Measurements from ENCODE around the gene PSEN1.

Gene PSEN1

GRCh38 chr14:73253323-73253610, 117.0 kb downstream of the PSEN1 start:
- Histone ChIP-seq H3K14ac (ENCODE audit: low read length) (peak overlapping the region; percentile 71), H3K18ac (ENCODE audit: low read length) (peak overlapping the region; percentile 35), H2BK12ac (ENCODE audit: low read length) (no peak overlapping the region), H3K4ac (ENCODE audit: low read length) (no peak overlapping the region), H4K8ac (ENCODE audit: low read depth, low read length) (no peak overlapping the region), H3K27ac (replicated peaks; ENCODE audit: low read length) (no peak overlapping the region), H2AK5ac (ENCODE audit: low read depth, low read length) (peak overlapping the region; percentile 14), H2BK5ac (ENCODE audit: low read length) (no peak overlapping the region), H3K4me1 (ENCODE audit: control insufficient read depth in 2 of 2, insufficient read depth in 1 of 2, low read depth in 1 of 2, low read length in 2 of 2) (peaks cover 0 to 6% of the 10 kb centered on the region in 2 donors), H3K36me3 (replicated peaks in 1 of 2; ENCODE audit: control insufficient read depth in 2 of 2, insufficient read depth in 2 of 2, low read length in 2 of 2) (peaks cover 0 to 17% of the 10 kb centered on the region in 2 donors), H2AFZ (ENCODE audit: low read length) (no peak overlapping the region), H3K9me3 (replicated peaks in 1 of 2; ENCODE audit: control insufficient read depth in 2 of 2, insufficient read depth in 1 of 2, low read depth in 1 of 2, low read length in 2 of 2) (peaks cover 0 to 2% of the 10 kb centered on the region in 2 donors), H3K23ac (ENCODE audit: low read depth, low read length, poor library complexity) (peak overlapping the region; percentile 17), H2BK15ac (ENCODE audit: low read length) (no peak overlapping the region), H4K91ac (ENCODE audit: low read depth, low read length, poor library complexity) (no peak overlapping the region), H3K4me3 (ENCODE audit: low read length in 2 of 2) (no peak overlapping the region), H3K4me2 (ENCODE audit: insufficient read depth, low read length, poor library complexity, severe bottlenecking) (no peak overlapping the region), H3K79me1 (ENCODE audit: low read depth, low read length) (peaks cover 6% of the 10 kb centered on the region), H2BK120ac (ENCODE audit: low read depth, low read length) (no peak overlapping the region), H3K27me3 (ENCODE audit: control insufficient read depth in 3 of 3, insufficient read depth in 3 of 3, low read depth in 1 of 3, low read length in 3 of 3) (no peaks in the 10 kb centered on the region), H3K9ac (ENCODE audit: low read depth, low read length, poor library complexity) (no peak overlapping the region)
- no peak for DNase-seq (ENCODE audit: low spot score)
- no CpG with 5 or more reads among the region's 10 CpGs for WGBS, 2 donors (ENCODE audit: extremely low coverage in 2 of 2, insufficient read length in 2 of 2, insufficient replicate concordance in 1 of 2)

- Histone ChIP-seq H3K18ac (ENCODE audit: low read length) (no peak overlapping the region), H3K4me1 (ENCODE audit: control insufficient read depth in 2 of 2, insufficient read depth in 1 of 2, low read depth in 1 of 2, low read length in 2 of 2) (peaks cover 0 to 6% of the 10 kb centered on the region in 2 donors), H4K91ac (ENCODE audit: low read depth, low read length, poor library complexity) (no peak overlapping the region), H3K27ac (replicated peaks; ENCODE audit: low read length) (no peak overlapping the region), H3K27me3 (ENCODE audit: control insufficient read depth in 3 of 3, insufficient read depth in 3 of 3, low read depth in 1 of 3, low read length in 3 of 3) (no peaks in the 10 kb centered on the region), H4K8ac (ENCODE audit: low read depth, low read length) (no peak overlapping the region), H3K79me1 (ENCODE audit: low read depth, low read length) (peaks cover 6% of the 10 kb centered on the region), H2BK15ac (ENCODE audit: low read length) (no peak overlapping the region), H3K23ac (ENCODE audit: low read depth, low read length, poor library complexity) (no peak overlapping the region), H3K4ac (ENCODE audit: low read length) (no peak overlapping the region), H2AFZ (ENCODE audit: low read length) (no peak overlapping the region), H3K36me3 (replicated peaks in 1 of 2; ENCODE audit: control insufficient read depth in 2 of 2, insufficient read depth in 2 of 2, low read length in 2 of 2) (peaks cover 0 to 17% of the 10 kb centered on the region in 2 donors), H3K4me3 (ENCODE audit: low read length in 2 of 2) (no peak overlapping the region), H3K9me3 (replicated peaks in 1 of 2; ENCODE audit: control insufficient read depth in 2 of 2, insufficient read depth in 1 of 2, low read depth in 1 of 2, low read length in 2 of 2) (peaks cover 0 to 2% of the 10 kb centered on the region in 2 donors), H3K4me2 (ENCODE audit: insufficient read depth, low read length, poor library complexity, severe bottlenecking) (no peak overlapping the region), H2BK12ac (ENCODE audit: low read length) (no peak overlapping the region), H3K14ac (ENCODE audit: low read length) (peak overlapping the region; percentile 71), H2BK5ac (ENCODE audit: low read length) (no peak overlapping the region), H2BK120ac (ENCODE audit: low read depth, low read length) (no peak overlapping the region), H2AK5ac (ENCODE audit: low read depth, low read length) (peak overlapping the region; percentile 61), H3K9ac (ENCODE audit: low read depth, low read length, poor library complexity) (no peak overlapping the region)
- WGBS, 2 donors (ENCODE audit: extremely low coverage in 2 of 2, insufficient read length in 2 of 2, insufficient replicate concordance in 1 of 2) = no CpG with 5 or more reads among the region's 12 CpGs
- no peak for DNase-seq (ENCODE audit: low spot score)
Measured at GRCh38 chr14:73253721-73254120, 117.4 kb downstream of the PSEN1 start.

- Histone ChIP-seq H2AFZ (ENCODE audit: low read length) (no peak overlapping the region), H2AK5ac (ENCODE audit: low read depth, low read length) (peak overlapping the region; percentile 21), H3K9ac (ENCODE audit: low read depth, low read length, poor library complexity) (no peak overlapping the region), H2BK5ac (ENCODE audit: low read length) (no peak overlapping the region), H3K18ac (ENCODE audit: low read length) (peak overlapping the region; percentile 28), H3K23ac (ENCODE audit: low read depth, low read length, poor library complexity) (peak overlapping the region; percentile 65), H3K14ac (ENCODE audit: low read length) (peak overlapping the region; percentile 38), H3K79me1 (ENCODE audit: low read depth, low read length) (peaks cover 6% of the 10 kb centered on the region), H3K9me3 (replicated peaks in 1 of 2; ENCODE audit: control insufficient read depth in 2 of 2, insufficient read depth in 1 of 2, low read depth in 1 of 2, low read length in 2 of 2) (peaks cover 0 to 2% of the 10 kb centered on the region in 2 donors), H3K4ac (ENCODE audit: low read length) (peak overlapping the region; percentile 23), H2BK15ac (ENCODE audit: low read length) (no peak overlapping the region), H4K8ac (ENCODE audit: low read depth, low read length) (no peak overlapping the region), H3K4me2 (ENCODE audit: insufficient read depth, low read length, poor library complexity, severe bottlenecking) (no peak overlapping the region), H2BK120ac (ENCODE audit: low read depth, low read length) (no peak overlapping the region), H4K91ac (ENCODE audit: low read depth, low read length, poor library complexity) (no peak overlapping the region), H3K4me1 (ENCODE audit: control insufficient read depth in 2 of 2, insufficient read depth in 1 of 2, low read depth in 1 of 2, low read length in 2 of 2) (peaks cover 0 to 6% of the 10 kb centered on the region in 2 donors), H3K36me3 (replicated peaks in 1 of 2; ENCODE audit: control insufficient read depth in 2 of 2, insufficient read depth in 2 of 2, low read length in 2 of 2) (peaks cover 0 to 19% of the 10 kb centered on the region in 2 donors), H3K27me3 (ENCODE audit: control insufficient read depth in 3 of 3, insufficient read depth in 3 of 3, low read depth in 1 of 3, low read length in 3 of 3) (no peaks in the 10 kb centered on the region), H3K27ac (replicated peaks; ENCODE audit: low read length) (no peak overlapping the region), H2BK12ac (ENCODE audit: low read length) (peak overlapping the region; percentile 78), H3K4me3 (ENCODE audit: low read length in 2 of 2) (peak overlapping the region in 1 of 2 donors; percentile 25)
- WGBS, 2 donors (ENCODE audit: extremely low coverage in 2 of 2, insufficient read length in 2 of 2, insufficient replicate concordance in 1 of 2) = no CpG with 5 or more reads among the region's 28 CpGs
- DNase-seq (ENCODE audit: low spot score) = no peak
Measured at GRCh38 chr14:73254247-73255004, 118.1 kb downstream of the PSEN1 start.

GRCh38 chr14:73255005-73255400, 118.7 kb downstream of the PSEN1 start:
- Histone ChIP-seq H3K9me3 (replicated peaks in 1 of 2; ENCODE audit: control insufficient read depth in 2 of 2, insufficient read depth in 1 of 2, low read depth in 1 of 2, low read length in 2 of 2) (peaks cover 0 to 2% of the 10 kb centered on the region in 2 donors), H4K91ac (ENCODE audit: low read depth, low read length, poor library complexity) (no peak overlapping the region), H2AK5ac (ENCODE audit: low read depth, low read length) (no peak overlapping the region), H3K36me3 (replicated peaks in 1 of 2; ENCODE audit: control insufficient read depth in 2 of 2, insufficient read depth in 2 of 2, low read length in 2 of 2) (peaks cover 0 to 22% of the 10 kb centered on the region in 2 donors), H4K8ac (ENCODE audit: low read depth, low read length) (no peak overlapping the region), H2AFZ (ENCODE audit: low read length) (no peak overlapping the region), H2BK15ac (ENCODE audit: low read length) (no peak overlapping the region), H3K18ac (ENCODE audit: low read length) (peak overlapping the region; percentile 28), H3K27ac (replicated peaks; ENCODE audit: low read length) (no peak overlapping the region), H3K14ac (ENCODE audit: low read length) (no peak overlapping the region), H3K23ac (ENCODE audit: low read depth, low read length, poor library complexity) (peak overlapping the region; percentile 65), H3K4me3 (ENCODE audit: low read length in 2 of 2) (peak overlapping the region in 1 of 2 donors; percentile 25), H3K4me1 (ENCODE audit: control insufficient read depth in 2 of 2, insufficient read depth in 1 of 2, low read depth in 1 of 2, low read length in 2 of 2) (peaks cover 0 to 1% of the 10 kb centered on the region in 2 donors), H3K79me1 (ENCODE audit: low read depth, low read length) (peaks cover 6% of the 10 kb centered on the region), H2BK5ac (ENCODE audit: low read length) (no peak overlapping the region), H3K4me2 (ENCODE audit: insufficient read depth, low read length, poor library complexity, severe bottlenecking) (no peak overlapping the region), H3K9ac (ENCODE audit: low read depth, low read length, poor library complexity) (no peak overlapping the region), H2BK120ac (ENCODE audit: low read depth, low read length) (no peak overlapping the region), H3K27me3 (ENCODE audit: control insufficient read depth in 3 of 3, insufficient read depth in 3 of 3, low read depth in 1 of 3, low read length in 3 of 3) (no peaks in the 10 kb centered on the region), H3K4ac (ENCODE audit: low read length) (peak overlapping the region; percentile 23), H2BK12ac (ENCODE audit: low read length) (peak overlapping the region; percentile 4)
- WGBS, 2 donors (ENCODE audit: extremely low coverage in 2 of 2, insufficient read length in 2 of 2, insufficient replicate concordance in 1 of 2) = no CpG with 5 or more reads among the region's 6 CpGs
- no peak for DNase-seq (ENCODE audit: low spot score)
